ENCODE data around the gene SELL. TPM values are rescaled to one million over a fixed set of nuclear protein-coding genes. Genes with fewer than 3 reads are reported as not detected.
"Not testable (repeated sequence)": the region's sequence is repeated elsewhere in the genome, so short reads cannot be mapped to it uniquely, and the experiment has no call there.

SELL gene
- total RNA-seq, 1 experiment from 2014 or later: not detected

DNA sequence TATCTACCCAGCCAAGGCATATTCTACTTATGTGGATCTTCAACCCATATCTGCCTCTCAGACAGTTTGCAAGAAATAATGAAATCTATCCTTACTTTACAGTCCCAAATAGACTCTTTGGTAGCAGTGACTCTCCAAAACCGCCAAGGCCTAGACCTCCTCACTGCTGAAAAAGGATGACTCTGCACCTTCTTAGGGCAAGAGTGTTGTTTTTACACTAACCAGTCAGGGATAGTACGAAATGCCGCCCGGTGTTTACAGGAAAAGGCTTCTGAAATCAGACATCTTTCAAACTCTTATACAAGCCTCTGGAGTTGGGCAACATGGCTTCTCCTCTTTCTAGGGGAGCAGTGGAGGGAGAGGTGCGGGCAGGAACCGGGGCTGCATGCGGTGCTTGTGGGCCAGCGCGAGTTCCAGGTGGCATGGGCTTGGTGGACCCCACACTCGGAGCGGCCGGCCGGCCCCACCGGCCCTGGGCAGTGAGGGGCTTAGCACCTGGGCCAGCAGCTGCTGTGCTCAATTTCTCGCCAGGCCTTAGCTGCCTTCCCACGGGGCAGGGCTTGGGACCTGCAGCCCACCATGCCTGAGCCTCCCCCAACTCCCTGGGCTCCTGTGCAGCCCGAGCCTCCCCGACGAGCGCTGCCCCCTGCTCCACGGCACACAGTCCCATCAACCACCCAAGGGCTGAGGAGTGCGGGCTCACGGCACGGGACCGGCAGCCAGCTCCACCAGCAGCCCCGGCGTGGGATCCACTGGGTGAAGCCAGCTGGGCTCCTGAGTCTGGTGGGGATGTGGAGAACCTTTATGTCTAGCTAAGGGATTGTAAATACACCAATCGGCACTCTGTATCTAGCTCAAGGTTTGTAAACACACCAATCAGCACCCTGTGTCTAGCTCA, 43.5 kb downstream of the SELL start:
- DNase-seq (ENCODE audit: low spot score): not testable (repeated sequence)

GRCh38 chr1:169667227-169667639, 44.2 kb downstream of the SELL start:
- DNase-seq (ENCODE audit: low spot score): not testable (repeated sequence)

- not testable (repeated sequence) for DNase-seq (ENCODE audit: low spot score)
Observed at GRCh38 chr1:169662680-169663079, 48.7 kb downstream of the SELL start.

- DNase-seq (ENCODE audit: low spot score): not testable (repeated sequence)
Observed at GRCh38 chr1:169661066-169661465, 50.4 kb downstream of the SELL start.

- DNase-seq (ENCODE audit: low spot score): not testable (repeated sequence)
Observed at GRCh38 chr1:169658777-169659176, 52.6 kb downstream of the SELL start.

- DNase-seq (ENCODE audit: low spot score): no peak
Observed at GRCh38 chr1:169653873-169654272, 57.5 kb downstream of the SELL start.

DNA sequence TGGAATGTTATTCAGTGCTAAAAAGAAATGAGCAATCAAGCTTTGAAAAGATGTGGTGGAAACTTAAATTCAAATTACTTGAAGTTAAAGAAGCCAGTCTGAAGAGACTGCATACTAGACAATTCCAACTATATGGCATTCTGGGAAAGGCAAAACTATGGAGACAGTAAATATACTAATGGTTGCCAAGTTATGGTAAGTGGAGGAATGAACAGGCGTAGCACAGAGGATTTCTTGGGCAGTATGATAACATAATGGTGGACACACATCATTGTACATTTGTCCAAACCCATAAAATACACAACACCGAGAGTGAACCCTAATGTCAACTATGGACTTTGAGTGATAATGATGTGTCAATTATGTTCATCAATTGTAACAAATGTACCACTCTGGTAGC, 60.4 kb downstream of the SELL start:
- no peak for DNase-seq (ENCODE audit: low spot score)

DNA sequence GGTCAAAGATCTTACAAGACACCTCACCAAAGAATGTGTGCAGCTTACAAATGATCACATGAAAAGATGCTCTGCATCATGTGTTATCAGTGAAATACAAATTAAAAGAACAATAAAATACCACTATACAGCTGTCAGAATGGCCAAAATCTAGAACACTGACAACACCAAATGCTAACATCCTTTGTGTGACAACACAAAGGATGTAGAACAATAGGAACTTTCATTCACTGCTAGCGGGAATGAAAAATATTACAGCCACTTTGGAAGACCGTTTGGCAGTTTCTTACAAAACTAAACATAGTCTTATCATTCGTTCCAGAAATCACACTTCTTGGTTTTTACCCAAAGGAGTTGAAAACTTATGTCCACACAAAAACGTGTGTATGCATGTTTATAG, 60.9 kb downstream of the SELL start:
- DNase-seq (ENCODE audit: low spot score): no peak

DNA sequence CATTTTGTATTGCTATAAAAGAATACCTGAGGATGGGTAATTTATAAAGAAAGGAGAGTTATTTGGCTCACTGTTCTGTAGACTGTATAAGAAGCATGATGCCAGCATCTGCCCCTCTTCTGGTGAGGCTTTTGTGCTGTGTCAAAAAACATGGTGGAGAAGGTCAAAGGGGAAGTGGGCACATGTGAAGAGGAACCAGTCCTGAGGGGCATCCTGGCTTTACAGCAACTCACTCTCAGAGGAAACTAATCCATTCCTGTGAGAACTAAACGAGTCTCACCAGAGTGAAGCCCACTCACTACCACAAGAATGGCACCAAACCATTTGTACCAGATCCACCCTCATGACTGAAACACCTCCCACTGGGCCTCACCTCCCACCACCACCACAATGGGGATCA, 62.7 kb downstream of the SELL start:
- DNase-seq (ENCODE audit: low spot score): no peak

DNA sequence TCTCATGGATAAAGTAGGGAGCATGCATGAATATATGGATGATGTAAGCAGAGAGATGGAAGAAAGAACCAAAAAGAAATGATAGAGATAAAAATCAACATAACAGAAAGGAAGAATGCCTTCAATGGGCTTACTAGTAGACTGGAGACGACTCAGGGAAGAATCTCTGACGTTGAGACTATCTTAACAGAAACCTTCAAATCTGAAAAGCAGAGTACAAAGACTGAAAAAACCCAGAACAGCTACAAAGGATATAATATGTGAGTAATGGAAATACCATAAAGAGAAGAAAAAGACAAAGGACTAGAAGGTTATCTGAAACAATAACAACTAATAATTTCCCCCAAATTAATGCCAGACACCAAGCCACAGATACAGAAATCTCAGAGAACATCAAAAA, 63.2 kb downstream of the SELL start:
- no peak for DNase-seq (ENCODE audit: low spot score)

DNA sequence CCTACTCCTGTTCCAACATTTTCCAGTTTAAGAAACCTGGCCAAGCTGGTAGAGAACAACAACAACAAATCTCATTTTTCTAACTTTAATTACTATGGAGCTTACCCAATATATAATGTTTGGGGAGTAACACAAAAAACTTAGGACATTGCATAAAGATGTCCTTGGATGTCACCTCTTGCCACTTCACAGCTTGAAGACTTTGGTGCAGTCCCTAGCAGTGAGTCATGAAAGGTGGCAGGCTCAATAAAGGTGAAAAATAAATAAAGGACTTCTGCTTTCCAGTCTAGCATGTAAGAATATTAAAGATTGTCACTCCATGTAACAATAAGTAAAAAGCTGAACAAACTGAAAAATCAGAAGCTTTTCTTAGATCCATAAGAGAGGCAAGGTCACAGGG, 63.9 kb downstream of the SELL start:
- no peak for DNase-seq (ENCODE audit: low spot score)

- DNase-seq (ENCODE audit: low spot score): no peak
Observed at GRCh38 chr1:169644297-169644696, 67.1 kb downstream of the SELL start.

Other genes with a start within 250 kb of the SELL start
- 8.4 and 9.6 TPM in 2 replicates for gene SLC19A2, start 225.7 kb downstream of the SELL start, total RNA-seq (2014; rRNA removed; shearing (Covaris generic))
- gene F5, start 125.1 kb downstream of the SELL start, total RNA-seq (2014; rRNA removed; shearing (Covaris generic)): not detected in 2 replicates
- gene SELP, start 81.5 kb downstream of the SELL start, total RNA-seq (2014; rRNA removed; shearing (Covaris generic)): not detected in 2 replicates
- not detected in 2 replicates for gene SELE, start 22.5 kb upstream of the SELL start, total RNA-seq (2014; rRNA removed; shearing (Covaris generic))
- gene METTL18, start 83.3 kb upstream of the SELL start, total RNA-seq (2014; rRNA removed; shearing (Covaris generic)): 16.0 and 26.0 TPM in 2 replicates
- 6.9 and 7.0 TPM in 2 replicates for gene SCYL3, start 182.3 kb upstream of the SELL start, total RNA-seq (2014; rRNA removed; shearing (Covaris generic))

All from A172 (cell line).